ENCODE data around the gene ATP2A3.

Gene ATP2A3

GRCh38 chr17:3978421-3979289 lies 14.4 kb upstream of the ATP2A3 start:
- DNase-seq (ENCODE audit: insufficient read length, low spot score) = no peak
- FAIRE-seq = no peak
- no peak for TF ChIP-seq CTCF (IDR thresholded peaks at IDR 0.05; ENCODE audit: insufficient read depth, missing control alignments)

GRCh38 chr17:3977387-3977786 lies 13.2 kb upstream of the ATP2A3 start:
- TF ChIP-seq CTCF (IDR thresholded peaks at IDR 0.05; ENCODE audit: insufficient read depth, missing control alignments) = no peak
- FAIRE-seq = no peak

GRCh38 chr17:3976675-3977171 lies 12.5 kb upstream of the ATP2A3 start:
- no peak for FAIRE-seq
- TF ChIP-seq CTCF (IDR thresholded peaks at IDR 0.05; ENCODE audit: insufficient read depth, missing control alignments) = no peak
- no peak for DNase-seq (ENCODE audit: insufficient read length, low spot score)

More at GRCh38 chr17:3977387-3977786, 13.2 kb upstream of the ATP2A3 start:
- DNase-seq (ENCODE audit: insufficient read length, low spot score) = no peak

GRCh38 chr17:3974980-3975379 lies 10.7 kb upstream of the ATP2A3 start:
- DNase-seq (ENCODE audit: insufficient read length, low spot score) (no peak), FAIRE-seq (no peak)
- TF ChIP-seq CTCF (IDR thresholded peaks at IDR 0.05; ENCODE audit: insufficient read depth, missing control alignments) = no peak

- no peak for TF ChIP-seq CTCF (IDR thresholded peaks at IDR 0.05; ENCODE audit: insufficient read depth, missing control alignments)
- FAIRE-seq (no peak), DNase-seq (ENCODE audit: insufficient read length, low spot score) (no peak)
Observed at GRCh38 chr17:3974138-3974687, 10.0 kb upstream of the ATP2A3 start.

GRCh38 chr17:3973495-3974137 lies 9.4 kb upstream of the ATP2A3 start:
- DNase-seq (ENCODE audit: insufficient read length, low spot score) (no peak), FAIRE-seq (no peak)
- no peak for TF ChIP-seq CTCF (IDR thresholded peaks at IDR 0.05; ENCODE audit: insufficient read depth, missing control alignments)

Data from D721Med (cell line).